GM10248 (cell line): ENCODE results near the gene SLC25A39.
A peak's percentile ranks its signal among the peaks of the same experiment; 100 is the strongest.

Experiments used
- CTCF ChIA-PET: fragments of 300-600 bp; sonication (Branson Sonifier 250); formaldehyde crosslinking; extraction: SDS; loops from one replicate; lab custom pipeline; 2021; ENCODE audit warnings: antibody characterized with exemption; lab: Yijun Ruan, JAX
- POLR2A ChIA-PET: fragments of 350-650 bp; sonication (Branson Sonifier 250); formaldehyde crosslinking; extraction: SDS; loops from one replicate; lab custom pipeline; 2020; ENCODE audit warnings: antibody characterized with exemption; lab: Yijun Ruan, JAX
- DNase-seq: peaks from one replicate; pipeline ENCODE4 v3.0.0; 2012; ENCODE audit errors: extremely low spot score
- CTCF ChIP-seq: IDR thresholded peaks from 2 replicates; pipeline ENCODE4 v1.5.1; 2012; ENCODE audit warnings: mild to moderate bottlenecking, low read depth; ENCODE audit errors: extremely low read depth, missing control alignments, control extremely low read depth

Gene SLC25A39

GRCh38 chr17:44314869-44315661 lies 9.6 kb downstream of the SLC25A39 start:
- DNase-seq = peak; percentile 70
- ChIA-PET CTCF (interaction anchor here (2.0 kb wide), 1 partner anchor 16 kb away, joined by 6 read pairs; no protein-coding TSS in a partner anchor), POLR2A (interaction anchor here (0.6 kb wide), 2 partner anchors 9 to 98 kb away, joined by 3 to 5 read pairs; no protein-coding TSS in a partner anchor)
- TF ChIP-seq CTCF = no peak

GRCh38 chr17:44314524-44314868 lies 10.1 kb downstream of the SLC25A39 start:
- POLR2A ChIA-PET = interaction anchor here (0.6 kb wide), 2 partner anchors 9 to 97 kb away, joined by 3 to 5 read pairs; no protein-coding TSS in a partner anchor
- TF ChIP-seq CTCF = no peak
- no peak for DNase-seq
- CTCF ChIA-PET = interaction anchor here (1.6 kb wide), 1 partner anchor 16 kb away, joined by 3 read pairs; no protein-coding TSS in a partner anchor

- no peak for TF ChIP-seq CTCF
- ChIA-PET POLR2A (interaction anchor here (0.6 kb wide), 1 partner anchor 8 kb away, joined by 5 read pairs; no protein-coding TSS in a partner anchor), CTCF (interaction anchor here (1.6 kb wide), 1 partner anchor 17 kb away, joined by 3 read pairs; no protein-coding TSS in a partner anchor)
- no peak for DNase-seq
Observed at GRCh38 chr17:44314031-44314430, 10.6 kb downstream of the SLC25A39 start.

- ChIA-PET POLR2A (interaction anchor here (0.5 to 0.6 kb wide), 2 partner anchors 83 to 194 kb away, joined by 4 to 6 read pairs; no protein-coding TSS in a partner anchor), CTCF (interaction anchor here (0.5 to 1.6 kb wide), 3 partner anchors 18 to 269 kb away, joined by 3 to 4 read pairs (median 3); no protein-coding TSS in a partner anchor)
- TF ChIP-seq CTCF = no peak
- no peak for DNase-seq
Observed at GRCh38 chr17:44312396-44313104, 12.1 kb downstream of the SLC25A39 start.

- DNase-seq = no peak
- no peak for TF ChIP-seq CTCF
- POLR2A ChIA-PET = interaction anchor here (0.5 kb wide), 1 partner anchor 84 kb away, joined by 4 read pairs; no protein-coding TSS in a partner anchor
- CTCF ChIA-PET = interaction anchor here (1.3 to 1.7 kb wide), 3 partner anchors 66 to 102 kb away, joined by 3 to 5 read pairs (median 4); no protein-coding TSS in a partner anchor
Observed at GRCh38 chr17:44311562-44312181, 13.0 kb downstream of the SLC25A39 start.
